ENCODE data around the gene PLK5.
"Not testable (repeated sequence)": the region's sequence is repeated elsewhere in the genome, so short reads cannot be mapped to it uniquely, and the experiment has no call there.

The PLK5 gene

GRCh38 chr19:1531587-1531986, 7.7 kb downstream of the PLK5 start:
- TF ChIP-seq CTCF (IDR thresholded peaks at IDR 0.05; ENCODE audit: unreplicated experiment in 3 of 3) = no peak
- no peaks in the 10 kb centered on the region for H3K36me3 Mint-ChIP-seq (ENCODE audit: low read depth)
- no peaks in the 10 kb centered on the region for H3K9me3 Mint-ChIP-seq
- peaks cover 32% of the 10 kb centered on the region for H3K27me3 Mint-ChIP-seq (ENCODE audit: low read depth)
- H3K27ac Mint-ChIP-seq = no peak overlapping the region
- H3K4me1 Mint-ChIP-seq = no peaks in the 10 kb centered on the region
- H3K4me3 Mint-ChIP-seq = no peak overlapping the region

- Mint-ChIP-seq H3K27ac (no peak overlapping the region), H3K4me1 (no peaks in the 10 kb centered on the region), H3K36me3 (ENCODE audit: low read depth) (no peaks in the 10 kb centered on the region), H3K27me3 (ENCODE audit: low read depth) (peaks cover 29% of the 10 kb centered on the region), H3K9me3 (no peaks in the 10 kb centered on the region), H3K4me3 (no peak overlapping the region)
- no peak for TF ChIP-seq CTCF (IDR thresholded peaks at IDR 0.05; ENCODE audit: unreplicated experiment in 3 of 3)
These were observed 8.1 kb downstream of the PLK5 start for GRCh38 chr19:1532003-1532402.

- Mint-ChIP-seq H3K27ac (no peak overlapping the region), H3K4me1 (no peaks in the 10 kb centered on the region), H3K4me3 (no peak overlapping the region), H3K36me3 (ENCODE audit: low read depth) (no peaks in the 10 kb centered on the region), H3K27me3 (ENCODE audit: low read depth) (peaks cover 25% of the 10 kb centered on the region), H3K9me3 (no peaks in the 10 kb centered on the region)
- TF ChIP-seq CTCF (IDR thresholded peaks at IDR 0.05; ENCODE audit: unreplicated experiment in 3 of 3) = no peak
These were observed 9.8 kb downstream of the PLK5 start for GRCh38 chr19:1533510-1534150.

GRCh38 chr19:1534972-1535371, 11.1 kb downstream of the PLK5 start:
- H3K36me3 Mint-ChIP-seq (ENCODE audit: low read depth) = no peaks in the 10 kb centered on the region

GRCh38 chr19:1535699-1536098, 11.8 kb downstream of the PLK5 start:
- not testable (repeated sequence) for H3K4me1 Mint-ChIP-seq; H3K36me3 Mint-ChIP-seq (ENCODE audit: low read depth); H3K4me3 Mint-ChIP-seq; H3K27ac Mint-ChIP-seq; H3K9me3 Mint-ChIP-seq
- H3K27me3 Mint-ChIP-seq (ENCODE audit: low read depth) = peaks cover 23% of the 10 kb centered on the region

More at GRCh38 chr19:1534972-1535371, 11.1 kb downstream of the PLK5 start:
- Mint-ChIP-seq H3K27me3 (ENCODE audit: low read depth) (peaks cover 20% of the 10 kb centered on the region), H3K27ac (no peak overlapping the region), H3K4me3 (no peak overlapping the region), H3K4me1 (no peaks in the 10 kb centered on the region), H3K9me3 (no peaks in the 10 kb centered on the region)
- TF ChIP-seq CTCF (IDR thresholded peaks at IDR 0.05; ENCODE audit: unreplicated experiment in 3 of 3) = no peak

- Mint-ChIP-seq H3K27ac (peak overlapping the region in 2 of 3 experiments; percentile 59 to 71), H3K4me1 (peaks cover 17% of the 10 kb centered on the region), H3K36me3 (ENCODE audit: low read depth) (no peaks in the 10 kb centered on the region), H3K27me3 (ENCODE audit: low read depth) (peaks cover 23% of the 10 kb centered on the region), H3K4me3 (peak overlapping the region in 1 of 3 experiments; percentile 38), H3K9me3 (no peaks in the 10 kb centered on the region)
- no peak for TF ChIP-seq CTCF (IDR thresholded peaks at IDR 0.05; ENCODE audit: unreplicated experiment in 3 of 3)
These were observed 15.1 kb downstream of the PLK5 start for GRCh38 chr19:1538978-1539377.

GRCh38 chr19:1539749-1540148, 15.9 kb downstream of the PLK5 start:
- not testable (repeated sequence) for H3K9me3 Mint-ChIP-seq; H3K36me3 Mint-ChIP-seq (ENCODE audit: low read depth); H3K4me3 Mint-ChIP-seq
- Mint-ChIP-seq H3K27me3 (ENCODE audit: low read depth) (peaks cover 31% of the 10 kb centered on the region), H3K4me1 (peaks cover 17% of the 10 kb centered on the region), H3K27ac (peak overlapping the region in 1 of 3 experiments; percentile 92)
